A549 (cell line): ENCODE results near the gene IZUMO1R.

Source experiments
- BHLHE40 ChIP-seq: IDR thresholded peaks from 2 replicates; pipeline ENCODE4 v1.6.1; 2012; ENCODE audit warnings: low read depth, low read length, inconsistent platforms
- EP300 ChIP-seq, 2 experiments: fragments of >200 bp; sonication (Bioruptor Twin); formaldehyde crosslinking; IDR thresholded peaks; 2 replicates in 1 of 2; 3 replicates in 1 of 2; pipeline ENCODE4 v1.6.1; 2016 to 2017
- JUN ChIP-seq, 2 experiments: fragments of >200 bp; sonication (Bioruptor Twin); formaldehyde crosslinking; IDR thresholded peaks; 2 replicates in 1 of 2; 3 replicates in 1 of 2; pipeline ENCODE4 v1.6.1; 2016 to 2017
- KDM1A ChIP-seq: fragments of 200-600 bp; sonication (generic); IDR thresholded peaks from 2 replicates; pipeline ENCODE4 v1.6.1; 2016; ENCODE audit warnings: low read depth, mild to moderate bottlenecking
- MAFK ChIP-seq: fragments of 450-650 bp; IDR thresholded peaks from 2 replicates; pipeline ENCODE4 v1.6.1; 2014; ENCODE audit not compliant: partially characterized antibody
- NR3C1 ChIP-seq: fragments of >200 bp; sonication (Bioruptor Twin); formaldehyde crosslinking; IDR thresholded peaks from 3 replicates; pipeline ENCODE4 v1.6.1; 2017
- POLR2A ChIP-seq: IDR thresholded peaks from 2 replicates; pipeline ENCODE4 v1.6.1; 2012; ENCODE audit warnings: mild to moderate bottlenecking, low read length
- RAD21 ChIP-seq, 2 experiments: fragments of >200 bp in 1 of 2; sonication (Bioruptor Twin) in 1 of 2; formaldehyde crosslinking in 1 of 2; IDR thresholded peaks in 1 of 2; conservative IDR thresholded peaks in 1 of 2; 2 replicates in 1 of 2; 3 replicates in 1 of 2; pipeline ENCODE4 v1.6.1; 2012 to 2018; ENCODE audit warnings: inconsistent platforms in 1 of 2
- RFX5 ChIP-seq: fragments of 450-650 bp; IDR thresholded peaks from 2 replicates; pipeline ENCODE4 v1.7.1; 2014; ENCODE audit warnings: antibody characterized with exemption, mild to moderate bottlenecking, moderate library complexity
- SMC3 ChIP-seq: fragments of >200 bp; sonication (Bioruptor Twin); formaldehyde crosslinking; IDR thresholded peaks from 3 replicates; pipeline ENCODE4 v1.6.1; 2018; ENCODE audit warnings: inconsistent platforms
- ZC3H11A ChIP-seq: fragments of 450-650 bp; IDR thresholded peaks from 2 replicates; pipeline ENCODE4 v1.6.1; 2014; ENCODE audit warnings: antibody characterized with exemption, mild to moderate bottlenecking
- TF ChIP-seq, protein P1 (sequence below): fragments of >200 bp; sonication (Bioruptor Twin); formaldehyde crosslinking; IDR thresholded peaks from 3 replicates; pipeline ENCODE4 v1.5.1; 2016
- TF ChIP-seq, protein P2 (sequence below): IDR thresholded peaks from 2 replicates; pipeline ENCODE4 v1.6.1; 2012

DNA sequence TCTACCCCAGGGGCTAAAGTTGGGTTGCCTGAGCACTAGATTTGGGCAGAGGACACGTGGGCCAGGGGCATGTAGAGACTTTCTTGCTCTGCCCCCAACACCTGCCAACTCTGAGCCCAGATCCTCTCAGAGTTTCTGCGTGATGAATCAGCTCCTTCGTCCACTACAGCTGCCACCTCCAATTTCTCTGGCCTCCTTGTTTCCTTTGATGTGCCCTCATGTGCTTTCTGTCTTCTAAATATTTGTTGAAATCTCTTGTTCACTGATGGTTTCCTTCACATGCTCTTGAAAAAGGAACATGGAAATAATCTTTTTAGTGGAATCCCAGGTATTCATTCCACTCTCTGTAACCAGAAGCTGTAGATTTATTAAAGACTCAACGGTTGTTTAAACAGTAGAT lies 8.0 kb downstream of the IZUMO1R start:
- TF ChIP-seq POLR2A: no peak
- no peak for TF ChIP-seq EP300 (IDR thresholded peaks at IDR 0.05)
- TF ChIP-seq, protein P1, sequence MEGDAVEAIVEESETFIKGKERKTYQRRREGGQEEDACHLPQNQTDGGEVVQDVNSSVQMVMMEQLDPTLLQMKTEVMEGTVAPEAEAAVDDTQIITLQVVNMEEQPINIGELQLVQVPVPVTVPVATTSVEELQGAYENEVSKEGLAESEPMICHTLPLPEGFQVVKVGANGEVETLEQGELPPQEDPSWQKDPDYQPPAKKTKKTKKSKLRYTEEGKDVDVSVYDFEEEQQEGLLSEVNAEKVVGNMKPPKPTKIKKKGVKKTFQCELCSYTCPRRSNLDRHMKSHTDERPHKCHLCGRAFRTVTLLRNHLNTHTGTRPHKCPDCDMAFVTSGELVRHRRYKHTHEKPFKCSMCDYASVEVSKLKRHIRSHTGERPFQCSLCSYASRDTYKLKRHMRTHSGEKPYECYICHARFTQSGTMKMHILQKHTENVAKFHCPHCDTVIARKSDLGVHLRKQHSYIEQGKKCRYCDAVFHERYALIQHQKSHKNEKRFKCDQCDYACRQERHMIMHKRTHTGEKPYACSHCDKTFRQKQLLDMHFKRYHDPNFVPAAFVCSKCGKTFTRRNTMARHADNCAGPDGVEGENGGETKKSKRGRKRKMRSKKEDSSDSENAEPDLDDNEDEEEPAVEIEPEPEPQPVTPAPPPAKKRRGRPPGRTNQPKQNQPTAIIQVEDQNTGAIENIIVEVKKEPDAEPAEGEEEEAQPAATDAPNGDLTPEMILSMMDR: no peak
- TF ChIP-seq NR3C1: no peak
- no peak for TF ChIP-seq JUN (IDR thresholded peaks at IDR 0.05)
- no peak for TF ChIP-seq BHLHE40
- TF ChIP-seq MAFK: no peak
- TF ChIP-seq RFX5: no peak
- no peak for TF ChIP-seq KDM1A
- TF ChIP-seq, protein P2, sequence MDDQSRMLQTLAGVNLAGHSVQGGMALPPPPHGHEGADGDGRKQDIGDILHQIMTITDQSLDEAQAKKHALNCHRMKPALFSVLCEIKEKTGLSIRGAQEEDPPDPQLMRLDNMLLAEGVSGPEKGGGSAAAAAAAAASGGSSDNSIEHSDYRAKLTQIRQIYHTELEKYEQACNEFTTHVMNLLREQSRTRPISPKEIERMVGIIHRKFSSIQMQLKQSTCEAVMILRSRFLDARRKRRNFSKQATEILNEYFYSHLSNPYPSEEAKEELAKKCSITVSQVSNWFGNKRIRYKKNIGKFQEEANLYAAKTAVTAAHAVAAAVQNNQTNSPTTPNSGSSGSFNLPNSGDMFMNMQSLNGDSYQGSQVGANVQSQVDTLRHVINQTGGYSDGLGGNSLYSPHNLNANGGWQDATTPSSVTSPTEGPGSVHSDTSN: no peak
- TF ChIP-seq SMC3: no peak
- TF ChIP-seq ZC3H11A: no peak
- no peak for TF ChIP-seq RAD21 (conservative IDR thresholded peaks at IDR 0.05 in 1 of 2, IDR thresholded peaks at IDR 0.05 in 1 of 2)
